Endometrial microvascular endothelial cells (primary cell): ENCODE measurements around the gene CA5A. TPM values are rescaled to one million over a fixed set of nuclear protein-coding genes. Genes with fewer than 3 reads are reported as not detected.
"Not testable (repeated sequence)": the region's sequence is repeated elsewhere in the genome, so short reads cannot be mapped to it uniquely, and the experiment has no call there.

Experiments used
- in situ Hi-C: cut with HindIII; loops from 2 replicates; pipeline ENCODE4 v1.10.0; 2017; ENCODE audit warnings: low sequenced_read_pairs, low pct_unique_long_range_greater_than_20kb; ENCODE audit errors: inconsistent ontology term
- total RNA-seq: library from RNA; depleted of rRNA; stranded (reverse); fragments of >200 nt; gene quantifications from one replicate; pipeline ENCODE4 v1.2.3, GENCODE V29; 2015; ENCODE audit errors: inconsistent ontology term

The CA5A gene
- total RNA-seq, 1 donor from 2014 or later, result not detected

DNA sequence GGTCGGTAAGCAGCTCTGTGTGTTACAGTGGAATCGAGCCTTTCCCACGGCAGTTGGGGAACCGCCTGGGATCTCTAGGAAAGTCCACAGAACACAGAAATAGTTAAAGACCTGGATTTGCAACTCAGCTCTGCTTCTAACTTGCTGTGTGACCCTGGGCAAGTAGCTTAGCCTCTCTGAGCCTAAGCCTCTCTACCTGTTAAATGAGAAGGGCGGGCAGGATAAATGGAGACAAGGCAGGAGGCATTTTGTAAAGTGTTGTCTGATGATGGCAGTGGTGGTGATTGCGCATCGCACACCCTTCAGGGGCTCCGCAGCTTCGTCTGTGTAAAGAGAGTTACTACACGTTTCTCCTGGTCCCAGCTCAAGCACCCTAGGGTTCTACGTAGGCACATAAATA is 28.2 kb downstream of the CA5A start:
- in situ Hi-C loops, result not testable (repeated sequence)

DNA sequence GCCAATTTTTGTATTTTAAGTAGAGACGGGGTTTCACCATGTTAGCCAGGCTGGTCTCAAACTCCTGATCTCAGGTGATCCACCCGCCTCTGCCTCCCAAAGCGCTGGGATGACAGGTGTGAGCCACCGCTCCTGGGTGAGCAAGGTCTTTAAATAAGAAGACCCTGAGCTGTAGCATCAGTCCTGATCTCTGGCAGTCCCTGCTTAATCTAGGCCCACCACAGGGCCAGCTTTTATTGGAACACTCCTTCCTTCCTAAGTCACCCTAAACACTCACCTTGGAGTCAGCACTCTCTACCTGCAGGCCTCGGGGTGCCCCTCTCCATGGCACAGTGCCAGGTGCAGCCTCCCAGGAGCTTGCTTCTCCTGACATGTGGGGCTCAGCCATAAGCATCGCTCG is 30.8 kb downstream of the CA5A start:
- in situ Hi-C loops, result not testable (repeated sequence)

DNA sequence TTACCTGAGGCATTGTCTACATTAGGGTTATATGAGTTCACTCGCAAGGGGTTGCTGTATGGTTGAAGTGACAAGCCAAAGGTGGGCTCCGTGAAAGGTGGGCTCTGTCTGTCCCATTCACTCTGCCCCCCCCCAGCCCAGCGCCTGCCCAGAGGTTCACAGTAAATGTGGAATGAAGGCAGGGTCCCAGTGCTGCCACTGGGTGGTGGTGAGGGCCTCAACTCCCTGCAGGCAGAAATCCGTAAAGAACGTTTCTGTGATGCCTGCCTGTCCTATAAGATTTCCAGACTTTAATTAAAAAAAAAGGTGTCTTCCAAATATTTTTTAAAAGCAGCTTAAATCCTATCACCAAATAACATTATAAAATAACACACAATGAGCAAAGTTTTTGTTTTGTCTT is 31.4 kb downstream of the CA5A start:
- in situ Hi-C loops, result not testable (repeated sequence)

DNA sequence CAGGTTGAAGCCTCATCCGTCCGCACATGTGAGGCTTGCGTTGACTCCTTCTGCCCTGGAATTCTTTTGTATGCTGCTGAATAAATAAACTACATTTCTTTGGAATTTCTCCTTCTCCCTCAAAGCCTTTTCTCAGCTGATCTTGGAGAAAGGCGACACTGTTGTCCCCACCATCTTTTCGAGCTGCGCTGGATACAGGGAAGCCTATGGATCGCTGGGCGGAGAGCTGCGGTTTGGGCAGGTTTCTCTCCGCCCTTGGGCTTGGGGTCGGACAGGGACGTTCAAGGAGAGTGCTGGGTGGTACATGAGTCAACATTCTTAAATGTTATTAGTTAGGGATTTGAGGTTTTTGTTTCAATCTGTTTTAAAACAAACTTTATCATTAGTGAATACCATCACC is 35.8 kb downstream of the CA5A start:
- in situ Hi-C loops, result not testable (repeated sequence)

DNA sequence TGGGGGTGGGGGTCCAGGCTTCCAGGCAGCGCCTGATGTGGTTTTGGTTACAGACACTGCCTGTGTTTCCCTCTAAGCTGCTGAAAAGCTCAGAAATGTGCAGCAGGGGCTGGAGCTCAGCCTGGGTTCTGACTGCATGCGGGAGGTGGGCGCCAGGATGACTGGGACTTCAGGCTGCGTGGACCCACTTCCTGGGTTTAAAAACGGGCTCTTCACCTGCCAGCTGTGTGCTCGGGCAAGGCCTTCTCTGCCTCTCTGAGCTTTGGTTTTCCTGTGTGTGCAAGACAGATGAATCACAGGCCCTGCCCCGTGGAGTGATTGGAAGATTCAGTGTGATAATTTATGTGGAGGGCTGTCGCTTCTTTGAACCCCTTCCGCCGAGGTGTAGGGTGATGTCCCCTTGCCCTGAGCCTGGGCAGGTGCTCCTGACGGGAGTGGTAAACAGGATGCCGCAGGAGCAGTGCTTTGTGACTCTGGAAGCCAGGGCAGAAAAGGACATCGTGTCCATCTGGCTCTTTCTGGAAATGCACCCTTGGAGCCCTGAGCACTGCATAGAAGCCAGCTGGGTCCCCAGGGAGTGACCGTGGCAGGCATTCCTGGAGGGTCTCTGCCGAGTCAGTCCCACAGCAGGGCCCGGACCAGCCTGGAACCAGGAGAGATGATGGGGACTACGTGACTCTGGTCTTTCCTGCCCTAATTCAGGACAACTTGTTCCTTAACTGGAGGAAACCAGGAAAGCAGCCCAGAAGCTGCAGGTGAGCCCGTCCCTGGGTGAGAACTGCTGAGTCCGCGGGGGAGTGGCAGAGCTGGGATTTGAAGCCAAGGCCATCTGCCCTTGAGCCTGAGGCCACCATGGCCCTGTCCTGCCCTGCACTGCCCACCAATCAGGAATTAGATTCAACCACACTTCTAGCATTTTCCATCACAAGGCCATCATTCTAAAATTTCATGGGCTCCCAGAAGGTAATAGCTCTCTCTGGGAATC is 38.5 kb downstream of the CA5A start:
- in situ Hi-C loops, result no loop called here

DNA sequence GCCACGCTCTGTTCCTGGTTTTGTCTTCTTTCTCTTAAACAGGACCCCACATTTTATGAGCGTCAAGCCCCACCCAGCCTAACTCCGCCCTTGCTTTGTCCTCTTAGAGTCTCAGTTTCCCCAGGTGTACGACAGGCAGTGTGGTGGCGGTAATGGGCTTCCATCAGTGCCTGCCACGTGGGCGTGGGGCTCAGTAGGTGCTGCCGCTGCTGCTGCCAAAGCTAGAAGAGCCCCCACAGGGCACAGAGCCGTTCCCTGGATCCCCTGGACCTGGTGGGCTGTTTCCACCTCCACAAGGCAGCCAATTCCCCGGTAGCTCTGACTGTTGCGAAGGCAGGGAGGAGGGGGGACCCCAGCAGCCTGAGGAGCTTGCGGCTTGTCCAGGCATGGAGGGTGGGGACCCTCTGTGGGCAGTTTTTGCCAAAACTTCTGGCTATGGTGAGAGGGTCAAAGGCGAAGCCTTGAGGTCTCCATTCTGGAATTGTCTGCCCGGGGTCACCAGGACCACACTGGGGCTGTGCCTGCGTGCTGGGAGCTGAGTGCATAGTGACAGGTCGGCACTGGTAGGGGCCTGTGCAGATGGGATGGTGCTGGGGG is 39.3 kb downstream of the CA5A start:
- in situ Hi-C loops, result not testable (repeated sequence)

DNA sequence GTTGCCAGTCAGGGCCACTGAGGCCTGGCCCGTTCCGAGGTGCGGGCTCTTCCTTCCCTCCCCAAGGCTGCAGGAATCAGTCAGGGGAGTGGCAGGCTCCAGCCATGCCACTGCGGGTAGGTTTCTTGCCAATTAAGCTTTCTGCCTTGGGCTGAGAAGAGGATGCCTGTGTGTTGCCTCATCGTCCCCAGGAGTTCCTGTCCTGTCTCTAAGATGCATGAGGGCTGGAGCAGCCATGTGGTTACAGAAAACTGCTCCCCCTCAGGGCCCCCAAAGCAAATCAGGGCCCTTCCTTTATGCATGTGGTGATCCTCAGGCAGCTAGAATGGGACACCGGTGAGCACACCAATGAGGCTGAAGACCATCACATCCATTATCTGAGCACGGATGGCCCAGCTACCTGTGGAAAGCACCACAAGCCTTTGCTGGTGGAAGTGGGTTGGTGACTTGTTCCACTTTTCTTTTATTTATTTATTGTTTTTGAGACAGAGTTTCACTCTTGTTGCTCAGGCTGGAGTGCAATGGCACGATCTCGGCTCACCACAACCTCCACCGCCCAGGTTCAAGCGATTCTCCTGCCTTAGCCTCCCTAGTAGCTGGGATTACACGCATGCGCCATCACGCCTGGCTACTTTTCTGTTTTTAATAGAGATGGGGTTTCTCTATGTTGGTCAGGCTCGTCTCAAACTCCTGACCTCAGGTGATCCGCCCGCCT is 40.0 kb downstream of the CA5A start:
- in situ Hi-C loops, result not testable (repeated sequence)

DNA sequence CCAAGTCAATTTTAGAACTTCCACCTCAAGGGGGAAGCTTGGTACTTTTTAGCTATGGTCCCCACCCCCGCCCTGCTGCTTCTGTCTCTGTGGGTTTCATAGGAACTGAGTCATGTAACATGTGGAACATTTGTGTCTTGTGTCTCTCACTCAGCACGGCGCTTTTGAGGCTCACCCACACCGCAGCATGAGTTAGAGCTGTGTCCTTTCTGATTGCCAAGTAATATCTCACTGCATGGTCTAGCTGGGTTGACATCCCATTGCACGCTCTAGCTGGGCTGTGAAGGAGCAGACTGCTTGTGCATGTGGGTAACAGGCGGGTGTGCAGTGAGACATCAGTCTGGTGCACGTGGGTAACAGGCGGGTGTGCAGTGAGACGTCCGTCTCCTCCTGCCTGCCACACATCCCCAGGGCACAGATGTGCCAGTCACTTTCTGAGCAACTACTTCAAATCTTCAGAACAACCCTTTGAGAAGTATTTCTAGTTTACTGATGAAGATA is 40.6 kb downstream of the CA5A start:
- in situ Hi-C loops, result no loop called here

DNA sequence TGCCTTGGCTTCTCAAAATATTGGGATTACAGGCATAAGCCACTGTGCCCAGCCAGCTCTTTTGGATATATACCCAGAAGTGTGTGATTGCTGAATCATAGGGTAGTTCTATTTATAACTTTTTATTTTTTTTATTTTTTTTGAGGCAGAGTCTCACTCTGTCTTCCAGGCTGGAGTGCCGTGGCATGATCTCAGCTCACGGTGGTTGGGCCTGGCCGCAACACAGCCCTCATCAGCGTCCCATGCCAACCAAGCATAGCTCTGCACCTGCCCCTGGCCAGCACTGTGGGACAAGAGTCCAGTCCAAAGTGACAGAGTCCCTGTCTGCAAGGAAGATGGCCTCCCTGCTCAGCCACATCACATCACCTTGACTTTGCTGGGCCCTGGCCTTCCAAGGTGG is 42.3 kb downstream of the CA5A start:
- in situ Hi-C loops, result not testable (repeated sequence)

DNA sequence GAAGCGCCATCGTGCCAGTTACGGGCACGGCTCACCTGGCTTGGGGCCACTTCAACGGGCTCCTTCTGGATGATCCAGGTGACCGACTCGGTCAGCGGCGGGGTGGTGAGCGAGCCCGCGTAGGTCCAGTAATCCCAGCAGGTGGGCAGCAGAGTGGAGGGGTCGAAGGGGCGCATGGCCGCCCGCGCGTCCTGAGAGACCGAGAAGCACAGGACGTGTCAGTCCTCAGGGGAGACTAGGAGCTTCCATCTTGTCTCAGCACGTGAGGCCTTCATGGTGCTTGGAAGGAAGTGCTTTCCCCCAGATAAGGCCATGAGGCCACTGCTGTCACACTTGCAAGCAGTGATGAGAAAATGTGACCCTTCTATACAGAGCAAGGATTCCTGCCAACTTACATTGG is 44.6 kb downstream of the CA5A start:
- in situ Hi-C loops, result no loop called here

DNA sequence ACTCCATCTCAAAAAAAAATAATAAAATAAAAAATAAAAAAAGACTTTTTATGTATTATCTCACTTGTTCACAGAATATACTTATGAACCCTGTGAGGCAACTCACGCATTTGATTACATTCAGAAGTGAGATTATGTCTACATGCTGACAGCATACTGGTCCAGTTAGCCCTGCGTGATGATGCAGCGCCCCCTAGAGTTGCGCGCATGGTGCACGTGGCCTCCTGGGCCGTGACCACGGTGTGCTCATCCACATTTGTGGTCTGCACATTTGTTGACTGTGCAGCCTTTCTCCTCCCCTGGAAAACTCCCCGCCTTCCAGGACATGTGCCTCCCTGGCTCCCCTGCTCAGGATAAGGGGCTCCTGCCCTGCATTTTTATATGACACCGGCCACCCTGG is 46.6 kb downstream of the CA5A start:
- in situ Hi-C loops, result not testable (repeated sequence)

DNA sequence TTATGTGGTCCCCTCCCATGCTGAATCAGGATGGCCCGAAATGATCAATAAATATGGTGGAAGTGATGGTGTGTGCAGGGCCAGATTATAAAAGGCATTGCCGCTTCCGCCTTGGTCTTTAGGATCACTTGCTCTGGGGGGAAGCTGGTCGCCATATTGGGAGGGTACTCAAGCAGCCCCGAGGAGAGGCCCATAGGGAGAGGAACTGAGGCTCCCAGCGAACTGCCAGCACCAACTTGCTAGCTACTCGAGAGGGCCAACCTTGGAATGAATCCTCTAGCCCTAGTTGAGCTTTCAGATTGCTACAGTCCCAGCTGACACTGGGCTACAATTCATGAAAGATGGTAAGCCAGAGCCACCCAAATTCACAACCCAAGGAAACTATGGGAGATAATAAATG is 48.0 kb downstream of the CA5A start:
- in situ Hi-C loops, result not testable (repeated sequence)

DNA sequence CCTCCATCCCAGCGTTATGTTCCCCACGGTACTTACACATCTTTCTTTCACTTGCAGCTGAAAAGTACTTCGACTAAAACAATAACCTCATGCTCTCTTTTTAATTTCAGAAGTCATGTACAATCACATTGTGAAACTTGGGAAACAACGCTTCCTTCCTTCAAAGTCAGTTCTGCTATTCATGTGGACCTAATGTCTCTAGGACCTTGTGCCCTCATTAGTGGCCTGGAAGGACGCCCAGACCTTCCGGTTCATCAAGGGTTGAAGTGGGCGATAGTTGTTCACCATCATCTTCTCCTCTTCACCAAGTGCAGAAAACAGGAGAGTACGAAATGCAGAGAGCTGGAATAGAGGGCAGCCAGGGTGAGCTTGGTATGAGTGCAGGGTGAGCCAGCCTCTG is 48.4 kb downstream of the CA5A start:
- in situ Hi-C loops, result not testable (repeated sequence)

DNA sequence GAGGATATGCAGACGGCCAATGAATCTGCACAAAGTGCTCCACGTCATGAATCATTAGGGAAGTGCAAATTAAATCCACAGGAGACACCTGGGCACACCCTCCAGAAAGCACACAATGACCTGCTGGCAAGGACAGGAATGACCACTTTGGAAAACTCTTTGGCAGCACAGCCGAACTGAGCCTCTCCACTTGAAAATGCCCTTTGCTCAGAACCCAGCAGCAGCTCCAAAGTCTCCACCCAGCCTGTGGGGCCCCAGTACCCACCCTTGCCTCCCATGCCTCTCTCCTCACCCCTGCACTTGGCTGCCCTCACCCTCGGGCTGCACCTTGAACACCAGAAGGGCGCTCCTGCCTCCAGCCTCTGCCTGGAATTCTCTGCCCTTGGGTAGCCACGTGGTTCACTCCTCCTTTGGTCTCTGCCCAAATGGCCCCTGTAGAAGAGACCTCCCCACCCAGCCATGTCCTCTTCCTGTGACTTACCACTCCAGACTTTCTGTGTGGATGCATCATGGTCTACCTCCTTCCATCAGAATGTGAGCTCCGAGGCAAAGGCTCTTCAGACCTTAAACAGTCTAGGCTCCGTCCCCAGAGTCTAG is 50.9 kb downstream of the CA5A start:
- in situ Hi-C loops, result not testable (repeated sequence)

DNA sequence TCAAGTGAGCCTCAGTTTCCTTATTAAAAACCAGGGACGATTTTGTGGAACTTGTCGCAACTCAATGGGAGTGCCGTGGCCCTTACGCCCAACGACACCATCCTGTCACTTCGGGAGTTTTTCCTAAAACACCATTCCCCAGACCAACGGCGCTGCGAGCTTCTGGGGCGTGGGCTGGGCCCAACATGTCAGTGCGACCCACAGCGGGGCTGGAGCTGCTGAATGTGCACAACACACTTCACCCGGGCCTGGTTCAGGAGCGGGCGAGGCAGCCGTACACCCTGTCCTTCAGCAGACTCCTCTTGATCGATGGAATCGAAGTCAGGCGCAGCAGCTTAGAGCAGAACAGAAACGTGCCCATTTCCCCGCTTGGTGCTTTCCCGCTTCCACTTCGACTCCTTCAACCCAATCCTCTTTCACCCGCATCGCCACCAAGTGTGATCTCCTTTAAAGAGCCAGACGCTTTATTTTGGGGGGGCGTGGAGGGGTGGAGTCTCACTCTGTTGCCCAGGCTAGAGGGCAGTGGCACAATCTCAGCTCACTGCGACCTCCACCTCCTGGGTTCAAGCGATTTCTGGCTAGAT is 53.8 kb downstream of the CA5A start:
- in situ Hi-C loops, result no loop called here

DNA sequence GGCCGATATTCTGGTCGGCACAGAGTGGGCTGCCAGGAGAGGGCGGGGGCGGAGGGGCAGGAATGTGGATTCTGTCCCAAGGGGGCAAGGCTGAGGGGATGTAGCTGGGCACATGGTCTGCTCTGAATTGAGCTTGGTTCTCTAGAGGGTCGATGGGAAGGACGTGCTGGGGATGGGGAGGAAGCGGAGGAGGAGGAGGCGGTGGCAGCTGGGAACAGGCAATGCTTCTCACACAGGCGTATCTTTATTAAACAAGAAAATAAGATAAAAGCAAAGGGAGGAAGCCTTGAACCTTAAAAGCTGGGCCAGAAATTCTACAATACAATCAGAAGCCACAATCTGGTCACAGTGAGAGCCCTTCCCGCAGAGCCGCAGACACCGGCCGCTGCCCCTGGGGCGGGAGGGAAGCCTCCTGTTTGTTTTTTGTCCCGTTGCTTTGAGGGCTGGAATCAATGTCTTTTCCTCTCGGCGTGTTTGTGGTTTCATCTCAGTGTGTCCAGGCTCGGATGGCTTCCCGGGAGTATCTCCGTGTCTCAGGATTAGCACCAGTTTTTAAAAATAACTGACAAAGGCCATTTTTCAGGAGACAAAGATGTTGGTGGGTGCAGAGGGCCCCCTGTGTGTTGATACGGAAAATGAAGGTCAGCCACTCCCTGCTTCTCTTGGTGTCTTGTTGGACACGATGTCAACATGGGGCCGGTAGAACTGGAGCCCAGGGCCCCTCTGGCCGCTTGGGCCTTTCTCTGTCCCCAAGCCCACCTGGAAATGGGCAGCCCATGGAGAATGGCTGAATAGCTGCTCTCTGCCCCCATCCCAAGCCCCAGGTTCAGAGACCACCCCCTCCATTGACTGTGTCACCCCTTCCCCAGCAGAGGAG is 54.8 kb downstream of the CA5A start:
- in situ Hi-C loops, result no loop called here

DNA sequence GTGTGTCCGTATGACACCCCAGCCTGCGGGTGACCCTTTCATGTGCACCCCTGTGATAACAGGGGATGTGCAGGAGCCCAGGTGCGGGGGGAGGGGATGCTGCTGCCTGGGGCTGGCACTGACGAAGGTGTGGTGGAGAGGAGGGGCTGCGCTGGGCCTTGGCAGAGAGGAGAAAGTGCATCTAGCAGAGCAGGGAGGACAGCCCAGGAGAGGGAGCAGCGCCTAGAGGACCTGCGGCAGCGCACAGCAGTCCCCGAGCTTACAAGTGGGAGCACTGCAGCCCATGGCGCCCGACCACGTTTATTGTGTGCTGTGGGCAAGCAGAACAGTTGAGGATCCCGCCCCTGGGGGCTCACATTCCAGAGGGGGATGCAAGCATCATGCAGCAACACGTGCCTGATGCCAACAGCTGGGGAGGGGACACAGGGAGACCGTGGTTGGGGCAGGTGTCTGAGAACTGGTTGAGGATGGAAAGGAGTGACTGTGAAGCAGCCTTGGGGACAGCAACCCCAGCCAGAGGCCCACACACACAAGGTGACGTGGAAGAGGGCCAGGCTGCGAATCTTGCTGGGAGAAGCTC is 56.1 kb downstream of the CA5A start:
- in situ Hi-C loops, result no loop called here
